Measurements from ENCODE around the gene ARID1A.

ARID1A gene

DNA sequence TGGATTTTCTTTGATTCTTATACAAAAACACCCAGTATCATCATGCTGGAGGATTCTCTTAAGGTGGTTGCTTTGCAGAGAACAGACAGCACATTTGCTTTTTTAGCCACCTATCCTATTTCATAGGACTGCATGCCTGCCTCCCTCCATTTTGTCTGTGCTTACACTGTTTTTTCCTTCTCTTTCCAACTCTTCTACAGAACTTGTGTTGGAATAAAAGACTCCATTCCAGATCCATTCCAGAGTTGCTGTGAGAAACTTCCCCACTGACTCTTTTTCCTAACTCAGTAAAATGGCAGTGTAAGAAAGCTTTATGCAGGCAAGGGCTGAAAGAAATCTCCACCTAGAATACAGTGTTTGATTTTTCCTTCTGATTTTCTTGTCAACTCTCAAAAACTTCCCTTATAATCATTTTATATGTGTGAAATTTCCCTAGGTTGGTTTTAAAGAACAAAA is 5.2 kb upstream of the ARID1A start:
- H3K36me3 ChIP-seq (ENCODE audit: control insufficient read depth in 1 of 2, insufficient read depth in 2 of 2, low read length in 2 of 2): no peaks in the 10 kb centered on the region
- H3K27me3 ChIP-seq (ENCODE audit: control insufficient read depth in 1 of 2, insufficient read depth in 2 of 2, low read length in 2 of 2): no peaks in the 10 kb centered on the region
- no peak overlapping the region for H3K4me3 ChIP-seq (ENCODE audit: low read depth in 1 of 2, low read length in 2 of 2)
- H3K27ac ChIP-seq (ENCODE audit: low read depth, low read length): no peak overlapping the region
- H3K9me3 ChIP-seq (ENCODE audit: control insufficient read depth in 1 of 2, low read length in 2 of 2): no peaks in the 10 kb centered on the region
- H3K4me1 ChIP-seq (ENCODE audit: control insufficient read depth in 1 of 2, insufficient read depth in 2 of 2, low read length in 2 of 2): peaks cover 22 to 31% of the 10 kb centered on the region in 2 donors
- H3K9ac ChIP-seq (ENCODE audit: low read depth in 1 of 2, low read length in 2 of 2): no peak overlapping the region

DNA sequence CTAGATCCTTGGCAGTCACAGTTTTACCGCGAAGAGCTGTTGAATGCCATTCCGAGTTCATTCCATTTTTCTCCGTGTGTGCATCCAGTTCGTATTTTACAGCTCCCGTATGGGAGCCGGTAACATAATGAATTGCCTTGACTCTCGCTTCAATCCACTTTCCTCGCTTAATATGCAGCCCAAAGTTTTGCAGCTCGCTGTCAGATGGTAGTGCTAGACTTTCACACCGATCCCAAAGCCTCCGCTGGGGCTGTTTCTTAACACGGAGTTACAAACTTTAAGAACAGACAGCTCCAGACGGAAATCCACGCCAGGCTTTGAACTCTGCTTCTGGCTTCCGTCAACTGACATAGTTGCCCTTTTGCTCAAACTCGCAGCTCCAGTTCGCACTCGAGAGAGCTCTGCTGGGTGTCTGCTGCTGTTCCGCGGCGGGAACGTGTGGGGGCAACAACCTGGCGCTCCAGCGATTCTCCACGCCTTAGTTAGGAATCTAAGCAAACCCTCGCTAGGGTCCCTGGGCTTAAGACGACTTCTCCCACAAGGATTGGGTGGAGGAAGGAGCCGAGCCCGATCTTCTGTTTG is 3.5 kb upstream of the ARID1A start:
- Histone ChIP-seq H3K4me1 (ENCODE audit: control insufficient read depth in 1 of 2, insufficient read depth in 2 of 2, low read length in 2 of 2) (peaks cover 22 to 31% of the 10 kb centered on the region in 2 donors), H3K9ac (ENCODE audit: low read depth in 1 of 2, low read length in 2 of 2) (peak overlapping the region; percentile 85 to 98), H3K36me3 (ENCODE audit: control insufficient read depth in 1 of 2, insufficient read depth in 2 of 2, low read length in 2 of 2) (no peaks in the 10 kb centered on the region), H3K9me3 (ENCODE audit: control insufficient read depth in 1 of 2, low read length in 2 of 2) (no peaks in the 10 kb centered on the region), H3K27me3 (ENCODE audit: control insufficient read depth in 1 of 2, insufficient read depth in 2 of 2, low read length in 2 of 2) (no peaks in the 10 kb centered on the region), H3K4me3 (ENCODE audit: low read depth in 1 of 2, low read length in 2 of 2) (peak overlapping the region; percentile 86 to 92), H3K27ac (ENCODE audit: low read depth, low read length) (peak overlapping the region; percentile 92)

DNA sequence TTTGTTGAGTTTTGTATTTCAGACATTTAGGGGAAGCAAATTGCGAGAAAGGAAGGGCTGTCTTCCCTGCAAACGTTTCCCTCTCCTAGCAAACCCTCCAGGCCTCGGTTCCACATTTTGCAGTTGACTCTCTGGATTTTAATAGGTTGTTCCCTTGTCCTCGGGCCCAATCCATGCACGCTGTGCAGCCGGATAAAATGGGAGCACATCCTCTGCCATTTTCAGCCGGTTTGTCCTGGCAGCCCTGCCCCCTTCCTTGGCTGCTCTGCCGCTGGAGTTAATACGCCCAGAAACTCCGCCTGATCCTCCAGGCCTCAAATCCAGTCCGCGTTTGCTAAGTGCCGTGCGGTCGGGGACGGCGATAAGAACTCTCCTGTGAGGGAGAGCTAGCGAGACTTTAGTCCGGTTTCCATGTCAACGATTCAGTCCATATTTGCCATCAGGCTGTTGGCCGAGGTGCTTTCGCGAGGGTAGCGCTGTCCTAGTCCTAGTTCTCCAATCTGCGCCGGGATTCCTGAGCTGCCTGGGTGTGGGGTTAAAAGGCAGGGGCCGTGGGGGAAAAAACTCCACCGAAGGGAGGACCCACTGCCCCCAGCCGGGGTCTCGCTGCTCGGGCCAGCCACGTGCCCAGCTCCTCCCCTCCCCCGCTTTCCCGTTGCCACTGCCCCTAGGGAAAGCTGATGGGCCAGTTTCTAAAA is 2.9 kb upstream of the ARID1A start:
- Histone ChIP-seq H3K9ac (ENCODE audit: low read depth in 1 of 2, low read length in 2 of 2) (peak overlapping the region; percentile 85 to 98), H3K27me3 (ENCODE audit: control insufficient read depth in 1 of 2, insufficient read depth in 2 of 2, low read length in 2 of 2) (no peaks in the 10 kb centered on the region), H3K4me3 (ENCODE audit: low read depth in 1 of 2, low read length in 2 of 2) (peak overlapping the region; percentile 86 to 92), H3K27ac (ENCODE audit: low read depth, low read length) (peak overlapping the region; percentile 92), H3K9me3 (ENCODE audit: control insufficient read depth in 1 of 2, low read length in 2 of 2) (no peaks in the 10 kb centered on the region), H3K36me3 (ENCODE audit: control insufficient read depth in 1 of 2, insufficient read depth in 2 of 2, low read length in 2 of 2) (no peaks in the 10 kb centered on the region), H3K4me1 (ENCODE audit: control insufficient read depth in 1 of 2, insufficient read depth in 2 of 2, low read length in 2 of 2) (peaks cover 22 to 31% of the 10 kb centered on the region in 2 donors)

DNA sequence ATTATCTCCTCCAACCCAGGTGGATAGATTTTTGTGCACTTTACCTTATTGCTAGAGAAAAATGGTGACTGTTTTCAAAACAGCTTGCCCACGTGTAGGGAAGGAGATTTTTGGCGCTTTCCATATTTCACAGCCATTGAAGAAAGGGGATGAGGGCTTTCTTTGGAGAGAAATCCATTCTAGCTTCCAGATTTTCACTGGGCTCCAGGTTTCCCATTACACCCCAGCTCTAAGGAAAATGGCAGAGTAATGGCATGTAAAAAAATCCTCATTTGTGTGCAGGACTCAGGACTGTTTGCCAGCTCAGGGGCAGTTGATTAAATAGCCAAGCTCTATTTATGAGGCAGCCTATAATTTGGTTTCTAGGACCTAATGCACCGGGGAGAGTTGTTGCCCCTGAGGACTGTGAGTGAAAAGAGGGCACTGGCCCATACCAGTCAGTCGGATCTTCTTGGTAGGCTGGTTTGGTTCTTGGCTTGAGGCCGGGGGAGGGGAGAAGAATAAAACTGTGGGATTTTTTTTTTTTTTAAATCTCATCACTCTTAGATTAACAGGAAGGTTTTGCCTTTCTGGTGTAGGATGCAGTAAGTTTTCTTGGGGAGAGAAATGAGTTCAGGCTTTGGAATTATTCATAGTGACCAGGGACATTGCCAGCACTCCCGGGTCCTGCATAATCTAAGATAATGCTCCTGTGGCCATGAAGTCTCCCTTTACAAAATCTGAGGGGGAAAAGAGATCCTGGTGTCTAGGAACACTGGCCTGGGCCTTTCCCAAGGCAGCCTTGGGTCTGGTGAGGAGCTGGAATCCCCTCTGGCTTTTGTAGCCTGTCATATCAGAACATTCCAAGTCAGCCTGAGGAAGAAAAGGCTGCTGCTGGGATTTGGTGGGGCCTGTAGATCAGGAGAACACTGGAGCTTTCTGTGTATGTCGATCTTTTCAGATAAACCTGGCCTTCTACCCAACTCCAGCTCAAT is 1.9 kb upstream of the ARID1A start:
- H3K9ac ChIP-seq (ENCODE audit: low read depth in 1 of 2, low read length in 2 of 2): peak overlapping the region; percentile 85 to 98
- H3K27me3 ChIP-seq (ENCODE audit: control insufficient read depth in 1 of 2, insufficient read depth in 2 of 2, low read length in 2 of 2): no peaks in the 10 kb centered on the region
- H3K4me1 ChIP-seq (ENCODE audit: control insufficient read depth in 1 of 2, insufficient read depth in 2 of 2, low read length in 2 of 2): peaks cover 28 to 38% of the 10 kb centered on the region in 2 donors
- peak overlapping the region; percentile 86 to 92 for H3K4me3 ChIP-seq (ENCODE audit: low read depth in 1 of 2, low read length in 2 of 2)
- no peaks in the 10 kb centered on the region for H3K36me3 ChIP-seq (ENCODE audit: control insufficient read depth in 1 of 2, insufficient read depth in 2 of 2, low read length in 2 of 2)
- no peaks in the 10 kb centered on the region for H3K9me3 ChIP-seq (ENCODE audit: control insufficient read depth in 1 of 2, low read length in 2 of 2)
- peak overlapping the region; percentile 92 for H3K27ac ChIP-seq (ENCODE audit: low read depth, low read length)

DNA sequence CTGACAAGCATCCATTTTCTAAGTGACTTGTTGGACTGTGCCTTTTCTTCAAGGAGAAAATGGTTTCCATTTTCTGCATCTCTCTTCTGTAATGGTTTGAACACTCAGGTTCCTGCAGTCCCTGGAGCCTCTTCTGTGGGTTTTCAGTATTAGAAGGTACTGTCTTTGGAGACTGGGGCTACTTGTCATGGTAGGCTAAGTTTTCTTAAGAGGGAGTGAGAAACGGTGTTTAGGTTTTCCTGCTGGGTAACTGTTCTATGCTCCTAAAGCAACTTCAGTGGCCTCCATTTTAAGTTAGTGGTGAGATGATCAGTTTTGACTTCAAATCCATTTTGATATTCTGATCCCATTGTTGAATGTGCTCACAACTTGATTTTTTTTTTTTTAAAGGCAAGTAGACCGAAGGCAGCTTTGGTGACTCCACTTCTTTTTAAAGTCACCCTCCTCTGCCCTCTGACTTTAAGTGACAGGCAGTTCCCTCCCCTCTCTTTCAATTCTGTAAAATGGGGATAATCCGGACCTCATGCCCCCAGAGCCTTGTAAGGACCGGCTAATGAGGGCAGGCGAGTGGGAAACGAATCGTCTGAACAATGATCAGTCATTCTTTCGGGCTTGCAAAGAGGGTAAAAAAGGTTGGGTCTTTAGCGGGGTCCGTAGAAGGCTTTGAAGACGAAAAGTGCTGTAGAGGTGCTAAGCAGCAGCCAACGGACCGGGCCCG is 1.0 kb upstream of the ARID1A start:
- H3K9ac ChIP-seq (ENCODE audit: low read depth in 1 of 2, low read length in 2 of 2): peak overlapping the region; percentile 55 to 86
- no peaks in the 10 kb centered on the region for H3K27me3 ChIP-seq (ENCODE audit: control insufficient read depth in 1 of 2, insufficient read depth in 2 of 2, low read length in 2 of 2)
- no peaks in the 10 kb centered on the region for H3K36me3 ChIP-seq (ENCODE audit: control insufficient read depth in 1 of 2, insufficient read depth in 2 of 2, low read length in 2 of 2)
- H3K27ac ChIP-seq (ENCODE audit: low read depth, low read length): peak overlapping the region; percentile 67
- no peaks in the 10 kb centered on the region for H3K9me3 ChIP-seq (ENCODE audit: control insufficient read depth in 1 of 2, low read length in 2 of 2)
- H3K4me1 ChIP-seq (ENCODE audit: control insufficient read depth in 1 of 2, insufficient read depth in 2 of 2, low read length in 2 of 2): peaks cover 36 to 47% of the 10 kb centered on the region in 2 donors
- peak overlapping the region; percentile 56 to 80 for H3K4me3 ChIP-seq (ENCODE audit: low read depth in 1 of 2, low read length in 2 of 2)

DNA sequence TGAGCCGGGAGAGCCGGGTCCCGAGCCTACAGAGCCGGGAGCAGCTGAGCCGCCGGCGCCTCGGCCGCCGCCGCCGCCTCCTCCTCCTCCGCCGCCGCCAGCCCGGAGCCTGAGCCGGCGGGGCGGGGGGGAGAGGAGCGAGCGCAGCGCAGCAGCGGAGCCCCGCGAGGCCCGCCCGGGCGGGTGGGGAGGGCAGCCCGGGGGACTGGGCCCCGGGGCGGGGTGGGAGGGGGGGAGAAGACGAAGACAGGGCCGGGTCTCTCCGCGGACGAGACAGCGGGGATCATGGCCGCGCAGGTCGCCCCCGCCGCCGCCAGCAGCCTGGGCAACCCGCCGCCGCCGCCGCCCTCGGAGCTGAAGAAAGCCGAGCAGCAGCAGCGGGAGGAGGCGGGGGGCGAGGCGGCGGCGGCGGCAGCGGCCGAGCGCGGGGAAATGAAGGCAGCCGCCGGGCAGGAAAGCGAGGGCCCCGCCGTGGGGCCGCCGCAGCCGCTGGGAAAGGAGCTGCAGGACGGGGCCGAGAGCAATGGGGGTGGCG is 371 bp downstream of the ARID1A start:
- H3K9me3 ChIP-seq (ENCODE audit: control insufficient read depth in 1 of 2, low read length in 2 of 2): no peaks in the 10 kb centered on the region
- no peaks in the 10 kb centered on the region for H3K36me3 ChIP-seq (ENCODE audit: control insufficient read depth in 1 of 2, insufficient read depth in 2 of 2, low read length in 2 of 2)
- H3K4me1 ChIP-seq (ENCODE audit: control insufficient read depth in 1 of 2, insufficient read depth in 2 of 2, low read length in 2 of 2): peaks cover 47 to 55% of the 10 kb centered on the region in 2 donors
- peak overlapping the region; percentile 84 to 89 for H3K4me3 ChIP-seq (ENCODE audit: low read depth in 1 of 2, low read length in 2 of 2)
- H3K9ac ChIP-seq (ENCODE audit: low read depth in 1 of 2, low read length in 2 of 2): peak overlapping the region; percentile 74 to 84
- H3K27me3 ChIP-seq (ENCODE audit: control insufficient read depth in 1 of 2, insufficient read depth in 2 of 2, low read length in 2 of 2): no peaks in the 10 kb centered on the region
- H3K27ac ChIP-seq (ENCODE audit: low read depth, low read length): peak overlapping the region; percentile 83

DNA sequence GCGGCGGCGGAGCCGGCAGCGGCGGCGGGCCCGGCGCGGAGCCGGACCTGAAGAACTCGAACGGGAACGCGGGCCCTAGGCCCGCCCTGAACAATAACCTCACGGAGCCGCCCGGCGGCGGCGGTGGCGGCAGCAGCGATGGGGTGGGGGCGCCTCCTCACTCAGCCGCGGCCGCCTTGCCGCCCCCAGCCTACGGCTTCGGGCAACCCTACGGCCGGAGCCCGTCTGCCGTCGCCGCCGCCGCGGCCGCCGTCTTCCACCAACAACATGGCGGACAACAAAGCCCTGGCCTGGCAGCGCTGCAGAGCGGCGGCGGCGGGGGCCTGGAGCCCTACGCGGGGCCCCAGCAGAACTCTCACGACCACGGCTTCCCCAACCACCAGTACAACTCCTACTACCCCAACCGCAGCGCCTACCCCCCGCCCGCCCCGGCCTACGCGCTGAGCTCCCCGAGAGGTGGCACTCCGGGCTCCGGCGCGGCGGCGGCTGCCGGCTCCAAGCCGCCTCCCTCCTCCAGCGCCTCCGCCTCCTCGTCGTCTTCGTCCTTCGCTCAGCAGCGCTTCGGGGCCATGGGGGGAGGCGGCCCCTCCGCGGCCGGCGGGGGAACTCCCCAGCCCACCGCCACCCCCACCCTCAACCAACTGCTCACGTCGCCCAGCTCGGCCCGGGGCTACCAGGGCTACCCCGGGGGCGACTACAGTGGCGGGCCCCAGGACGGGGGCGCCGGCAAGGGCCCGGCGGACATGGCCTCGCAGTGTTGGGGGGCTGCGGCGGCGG is 1.0 kb downstream of the ARID1A start:
- H3K27ac ChIP-seq (ENCODE audit: low read depth, low read length): peak overlapping the region; percentile 83
- peaks cover 54 to 59% of the 10 kb centered on the region in 2 donors for H3K4me1 ChIP-seq (ENCODE audit: control insufficient read depth in 1 of 2, insufficient read depth in 2 of 2, low read length in 2 of 2)
- no peaks in the 10 kb centered on the region for H3K27me3 ChIP-seq (ENCODE audit: control insufficient read depth in 1 of 2, insufficient read depth in 2 of 2, low read length in 2 of 2)
- H3K36me3 ChIP-seq (ENCODE audit: control insufficient read depth in 1 of 2, insufficient read depth in 2 of 2, low read length in 2 of 2): peaks cover 0 to 2% of the 10 kb centered on the region in 2 donors
- H3K9ac ChIP-seq (ENCODE audit: low read depth in 1 of 2, low read length in 2 of 2): peak overlapping the region; percentile 74 to 84
- peak overlapping the region; percentile 84 to 89 for H3K4me3 ChIP-seq (ENCODE audit: low read depth in 1 of 2, low read length in 2 of 2)
- no peaks in the 10 kb centered on the region for H3K9me3 ChIP-seq (ENCODE audit: control insufficient read depth in 1 of 2, low read length in 2 of 2)

DNA sequence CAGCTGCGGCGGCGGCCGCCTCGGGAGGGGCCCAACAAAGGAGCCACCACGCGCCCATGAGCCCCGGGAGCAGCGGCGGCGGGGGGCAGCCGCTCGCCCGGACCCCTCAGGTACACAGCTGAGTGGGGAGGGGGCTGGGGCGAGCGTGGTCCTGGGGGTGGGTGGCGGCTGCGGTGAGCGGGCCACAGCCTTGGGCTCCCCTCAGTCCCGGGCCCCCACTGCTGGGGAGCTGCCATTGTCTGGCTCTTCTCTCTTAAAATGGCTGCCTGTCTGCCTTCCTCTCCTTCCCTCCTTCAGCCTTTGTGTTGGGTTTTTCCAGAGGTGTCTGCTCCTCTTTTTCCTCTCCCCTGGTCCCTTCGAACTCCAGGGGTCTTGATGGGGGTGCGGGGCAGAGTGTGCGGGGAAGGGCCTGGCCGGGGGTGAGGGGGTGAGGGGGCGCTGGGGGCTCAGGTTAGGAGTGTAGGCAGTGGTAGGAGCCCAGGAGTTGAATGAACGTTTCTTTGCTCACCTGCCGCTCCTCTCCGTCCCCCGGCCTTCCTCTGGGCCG is 1.7 kb downstream of the ARID1A start:
- H3K9me3 ChIP-seq (ENCODE audit: control insufficient read depth in 1 of 2, low read length in 2 of 2): no peaks in the 10 kb centered on the region
- H3K27me3 ChIP-seq (ENCODE audit: control insufficient read depth in 1 of 2, insufficient read depth in 2 of 2, low read length in 2 of 2): no peaks in the 10 kb centered on the region
- H3K4me3 ChIP-seq (ENCODE audit: low read depth in 1 of 2, low read length in 2 of 2): peak overlapping the region; percentile 84 to 89
- peak overlapping the region; percentile 74 to 84 for H3K9ac ChIP-seq (ENCODE audit: low read depth in 1 of 2, low read length in 2 of 2)
- H3K27ac ChIP-seq (ENCODE audit: low read depth, low read length): peak overlapping the region; percentile 83
- peaks cover 0 to 2% of the 10 kb centered on the region in 2 donors for H3K36me3 ChIP-seq (ENCODE audit: control insufficient read depth in 1 of 2, insufficient read depth in 2 of 2, low read length in 2 of 2)
- peaks cover 61 to 63% of the 10 kb centered on the region in 2 donors for H3K4me1 ChIP-seq (ENCODE audit: control insufficient read depth in 1 of 2, insufficient read depth in 2 of 2, low read length in 2 of 2)
